IMR-90 (cell line): Measurements from ENCODE around the gene SLC4A1AP. TPM values are rescaled to one million over a fixed set of nuclear protein-coding genes. Genes with fewer than 3 reads are reported as not detected.

ENCODE experiments used
- ATAC-seq: fragments of 200-7000 bp; cut with Tn5 transposase; 2 replicates; pipeline ENCODE4 v1.9.1; 2020; ENCODE audit warnings: low read depth, mild to moderate bottlenecking, moderate library complexity
- BruUV-seq: library from RNA; stranded (reverse); fragments of 400-500 nt; replicated peaks from 2 replicates; lab custom pipeline; 2021; lab: Mats Ljungman, UMichigan
- CTCF ChIA-PET: fragments of 300-600 bp; formaldehyde crosslinking; extraction: SDS; loops from one replicate; lab custom pipeline; 2021; ENCODE audit warnings: antibody characterized with exemption; lab: Yijun Ruan, JAX
- POLR2A ChIA-PET: fragments of 300-600 bp; sonication (Branson Sonifier 250); formaldehyde crosslinking; loops from one replicate; lab custom pipeline; 2022; ENCODE audit warnings: antibody characterized with exemption; ENCODE audit not compliant: unreplicated experiment; lab: Charles Lee
- DNase-seq: peaks from one replicate; pipeline ENCODE4 v3.0.0; 2013
- H2AFZ ChIP-seq: replicated peaks from 2 replicates; pipeline ENCODE3; 2013; ENCODE audit warnings: low read length, mild to moderate bottlenecking; ENCODE audit not compliant: poor library complexity
- H2AK5ac ChIP-seq: 2 replicates; pipeline ENCODE4 v1.6.1; 2013; ENCODE audit warnings: low read depth, low read length, inconsistent platforms
- H2AK9ac ChIP-seq: replicated peaks from 2 replicates; pipeline ENCODE3; 2013; ENCODE audit warnings: mild to moderate bottlenecking, low read depth, low read length, moderate library complexity; ENCODE audit not compliant: poor library complexity
- H2BK120ac ChIP-seq: 2 replicates; pipeline ENCODE4 v1.6.1; 2013; ENCODE audit warnings: low read depth, low read length, inconsistent platforms
- H2BK15ac ChIP-seq: 3 replicates; pipeline ENCODE4 v1.6.1; 2013; ENCODE audit warnings: low read depth, low read length, inconsistent platforms
- H2BK20ac ChIP-seq: 2 replicates; pipeline ENCODE4 v1.6.1; 2013; ENCODE audit warnings: low read depth, mild to moderate bottlenecking, inconsistent platforms, low read length, moderate library complexity
- H2BK5ac ChIP-seq: 2 replicates; pipeline ENCODE4 v1.6.1; 2013; ENCODE audit warnings: mild to moderate bottlenecking, low read depth, low read length, inconsistent platforms; ENCODE audit not compliant: poor library complexity, severe bottlenecking
- H3K14ac ChIP-seq: replicated peaks from 2 replicates; pipeline ENCODE4 v1.6.1; 2013; ENCODE audit warnings: low read depth, low read length, inconsistent platforms
- H3K18ac ChIP-seq: 2 replicates; pipeline ENCODE4 v1.6.1; 2013; ENCODE audit warnings: low read depth, low read length, control low read depth
- H3K23ac ChIP-seq: 2 replicates; pipeline ENCODE4 v1.6.1; 2013; ENCODE audit warnings: low read depth, low read length, inconsistent platforms
- H3K27ac ChIP-seq: 2 replicates; pipeline ENCODE4 v1.5.1; 2013; ENCODE audit warnings: mild to moderate bottlenecking, control low read depth, low read length; ENCODE audit not compliant: insufficient read depth
- H3K27me3 ChIP-seq: 2 replicates; pipeline ENCODE4 v1.6.1; 2013; ENCODE audit warnings: low read length; ENCODE audit not compliant: control insufficient read depth, insufficient read depth
- H3K36me3 ChIP-seq: 2 replicates; pipeline ENCODE4 v1.6.1; 2013; ENCODE audit warnings: low read length, mixed read lengths; ENCODE audit not compliant: control insufficient read depth, insufficient read depth
- H3K4ac ChIP-seq: 2 replicates; pipeline ENCODE4 v1.6.1; 2013; ENCODE audit warnings: low read depth, low read length, inconsistent platforms
- H3K4me1 ChIP-seq: 2 replicates; pipeline ENCODE4 v1.6.1; 2013; ENCODE audit warnings: low read length, mixed read lengths; ENCODE audit not compliant: control insufficient read depth, insufficient read depth
- H3K4me2 ChIP-seq: 2 replicates; pipeline ENCODE4 v1.6.1; 2013; ENCODE audit warnings: low read depth, mild to moderate bottlenecking, control low read depth, low read length, moderate library complexity
- H3K4me3 ChIP-seq: 2 replicates; pipeline ENCODE4 v1.5.1; 2013; ENCODE audit warnings: low read depth, mild to moderate bottlenecking, control low read depth, low read length, moderate library complexity; ENCODE audit not compliant: insufficient read depth
- H3K56ac ChIP-seq: 2 replicates; pipeline ENCODE4 v1.6.1; 2013; ENCODE audit warnings: low read length, inconsistent platforms; ENCODE audit not compliant: insufficient read depth; ENCODE audit errors: extremely low read depth
- H3K79me1 ChIP-seq, 2 experiments: 2 replicates each; pipeline ENCODE4 v1.6.1; 2013; ENCODE audit warnings: low read length in 2 of 2, inconsistent platforms in 1 of 2, low read depth in 1 of 2
- H3K9ac ChIP-seq: 2 replicates; pipeline ENCODE4 v1.6.1; 2013; ENCODE audit warnings: low read depth, low read length, control low read depth
- H3K9me1 ChIP-seq: 2 replicates; pipeline ENCODE4 v1.6.1; 2013; ENCODE audit warnings: low read length, inconsistent platforms; ENCODE audit not compliant: insufficient read depth
- H3K9me3 ChIP-seq: 2 replicates; pipeline ENCODE4 v1.6.1; 2013; ENCODE audit warnings: low read length; ENCODE audit not compliant: control insufficient read depth, insufficient read depth
- H4K20me1 ChIP-seq: 2 replicates; pipeline ENCODE4 v1.6.1; 2013; ENCODE audit warnings: low read length, inconsistent platforms; ENCODE audit not compliant: insufficient read depth
- H4K5ac ChIP-seq: 2 replicates; pipeline ENCODE4 v1.6.1; 2013; ENCODE audit warnings: mild to moderate bottlenecking, low read depth, low read length, control low read depth
- H4K8ac ChIP-seq, 2 experiments: 2 replicates each; pipeline ENCODE4 v1.6.1; 2013; ENCODE audit warnings: low read depth in 2 of 2, low read length in 2 of 2, control low read depth in 1 of 2, inconsistent platforms in 1 of 2
- H4K91ac ChIP-seq: 2 replicates; pipeline ENCODE4 v1.6.1; 2013; ENCODE audit warnings: low read depth, low read length, inconsistent platforms; ENCODE audit not compliant: insufficient read depth
- BHLHE40 ChIP-seq: fragments of 150-350 bp; IDR thresholded peaks from 2 replicates; pipeline ENCODE4 v1.6.1; 2016; ENCODE audit warnings: mild to moderate bottlenecking, low read depth, low read length
- CEBPB ChIP-seq: IDR thresholded peaks from 2 replicates; pipeline ENCODE4 v1.6.1; 2012; ENCODE audit warnings: low read depth, low read length, improper control_type of control experiment
- CHD1 ChIP-seq: IDR thresholded peaks from 2 replicates; pipeline ENCODE4 v1.6.1; 2012; ENCODE audit warnings: low read depth, low read length, improper control_type of control experiment
- MAFK ChIP-seq: IDR thresholded peaks from 2 replicates; pipeline ENCODE4 v1.6.1; 2012; ENCODE audit warnings: low read depth, low read length, improper control_type of control experiment
- MAZ ChIP-seq: IDR thresholded peaks from 2 replicates; pipeline ENCODE4 v1.6.1; 2012; ENCODE audit warnings: low read depth, mild to moderate bottlenecking, low read length, improper control_type of control experiment, moderate library complexity, borderline replicate concordance
- MXI1 ChIP-seq: IDR thresholded peaks from 2 replicates; pipeline ENCODE4 v1.6.1; 2012; ENCODE audit warnings: low read depth, mild to moderate bottlenecking, low read length, moderate library complexity, borderline replicate concordance
- RAD21 ChIP-seq: IDR thresholded peaks from 2 replicates; pipeline ENCODE4 v1.6.1; 2012; ENCODE audit warnings: low read length, improper control_type of control experiment
- RCOR1 ChIP-seq: IDR thresholded peaks from 2 replicates; pipeline ENCODE4 v1.6.1; 2012; ENCODE audit warnings: mild to moderate bottlenecking, low read length, improper control_type of control experiment; ENCODE audit not compliant: insufficient replicate concordance
- RFX5 ChIP-seq: IDR thresholded peaks from 2 replicates; pipeline ENCODE4 v1.8.0; 2012; ENCODE audit warnings: low read depth, mild to moderate bottlenecking, low read length, moderate library complexity
- SMC3 ChIP-seq: fragments of 150-350 bp; IDR thresholded peaks from 2 replicates; pipeline ENCODE4 v1.6.1; 2016; ENCODE audit warnings: low read depth, mild to moderate bottlenecking, antibody characterized with exemption, low read length, moderate library complexity
- WGBS, 2 experiments: methylation state at CpG; one replicate each; pipeline versions ENCODE4 v1.1.5 to v1.1.7; 2013; ENCODE audit warnings: missing lambda C conversion rate in 2 of 2; ENCODE audit not compliant: insufficient read length in 1 of 2; ENCODE audit errors: extremely low coverage in 2 of 2; 5-methylcytosine and 5-hydroxymethylcytosine counted together
- dilution Hi-C: fragments of 300-500 bp; cut with HindIII; formaldehyde crosslinking; loops from one replicate; pipeline ENCODE4 v1.14.3; 2018; ENCODE audit warnings: low sequenced_read_pairs; ENCODE audit not compliant: unreplicated experiment
- in situ Hi-C: fragments of 300-500 bp; cut with MboI; formaldehyde crosslinking; loops from 3 replicates; pipeline ENCODE4 v1.14.3; 2019; ENCODE audit warnings: low sequenced_read_pairs, inconsistent platforms, mixed read lengths
- intact Hi-C: fragments of 100-400 bp; cut with micrococcal nuclease; formaldehyde crosslinking; loops from 2 replicates; pipeline ENCODE4 v1.10.0; 2022
- polyA plus RNA-seq, 3 experiments: library from polyadenylated mRNA; depleted of rRNA; stranded (reverse); fragments of >200 nt; gene quantifications; 2 replicates each; pipeline ENCODE4 v1.2.3, GENCODE V29; 2012; ENCODE audit warnings: low replicate concordance in 1 of 3
- total RNA-seq: library from RNA; depleted of rRNA; stranded (reverse); fragments of >200 nt; gene quantifications from 2 replicates; pipeline ENCODE4 v1.2.3, GENCODE V29; 2012
- TF ChIP-seq, protein P1 (sequence below): fragments of 150-350 bp; IDR thresholded peaks from 2 replicates; pipeline ENCODE4 v1.6.1; 2016; ENCODE audit warnings: low read depth, mild to moderate bottlenecking, low read length, moderate library complexity, borderline replicate concordance

SLC4A1AP gene
- total and polyA plus RNA-seq, 2 of the 4 experiments (the other 2 are of a cell fraction), result 11.7 to 13.6 TPM

GRCh38 chr2:27708666-27709065, 45.0 kb downstream of the SLC4A1AP start:
- Histone ChIP-seq H3K14ac (no peak overlapping the region), H4K91ac (no peak overlapping the region), H3K18ac (no peak overlapping the region), H2BK20ac (no peak overlapping the region), H4K8ac (no peak overlapping the region), H2AK9ac (peak overlapping the region; percentile 44), H3K9ac (no peak overlapping the region), H2BK15ac (no peak overlapping the region), H3K56ac (no peak overlapping the region), H3K4me1 (peaks cover 13% of the 10 kb centered on the region), H3K27me3 (no peaks in the 10 kb centered on the region), H3K4me3 (no peak overlapping the region), H3K4me2 (no peak overlapping the region), H4K20me1 (no peaks in the 10 kb centered on the region), H3K23ac (no peak overlapping the region), H2AFZ (no peak overlapping the region), H3K4ac (no peak overlapping the region), H2BK5ac (no peak overlapping the region), H3K79me1 (0 out of 4 replicates have a peak, but pooled peaks cover 0 to 6% of the 10 kb centered on the region in 2 experiments), H3K36me3 (no peaks in the 10 kb centered on the region), H3K9me3 (no peaks in the 10 kb centered on the region), H3K27ac (no peak overlapping the region), H3K9me1 (peaks cover 17% of the 10 kb centered on the region), H4K5ac (no peak overlapping the region), H2BK120ac (no peak overlapping the region), H2AK5ac (no peak overlapping the region)
- no peak for ATAC-seq
- dilution Hi-C loops (no loop called here), in situ Hi-C loops (no loop called here), intact Hi-C loops (loop anchor here (10.0 kb wide), 1 partner anchor 856 kb away; no protein-coding TSS in a partner anchor)
- ChIA-PET POLR2A (no interaction called here), CTCF (interaction anchor here (0.5 kb wide), 1 partner anchor 594 kb away, joined by 3 read pairs; no protein-coding TSS in a partner anchor)
- no peak for DNase-seq
- no CpG with 5 or more reads among the region's 3 CpGs for WGBS, 2 experiments
- no TSS peak for BruUV-seq
- TF ChIP-seq CEBPB, result no peak
- no peak for TF ChIP-seq RAD21
- no peak for TF ChIP-seq MAFK
- no peak for TF ChIP-seq CHD1
- no peak for TF ChIP-seq MXI1
- no peak for TF ChIP-seq RCOR1
- TF ChIP-seq, protein P1, sequence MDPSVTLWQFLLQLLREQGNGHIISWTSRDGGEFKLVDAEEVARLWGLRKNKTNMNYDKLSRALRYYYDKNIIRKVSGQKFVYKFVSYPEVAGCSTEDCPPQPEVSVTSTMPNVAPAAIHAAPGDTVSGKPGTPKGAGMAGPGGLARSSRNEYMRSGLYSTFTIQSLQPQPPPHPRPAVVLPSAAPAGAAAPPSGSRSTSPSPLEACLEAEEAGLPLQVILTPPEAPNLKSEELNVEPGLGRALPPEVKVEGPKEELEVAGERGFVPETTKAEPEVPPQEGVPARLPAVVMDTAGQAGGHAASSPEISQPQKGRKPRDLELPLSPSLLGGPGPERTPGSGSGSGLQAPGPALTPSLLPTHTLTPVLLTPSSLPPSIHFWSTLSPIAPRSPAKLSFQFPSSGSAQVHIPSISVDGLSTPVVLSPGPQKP, result no peak
- no peak for TF ChIP-seq SMC3
- no peak for TF ChIP-seq RFX5
- TF ChIP-seq MAZ, result no peak
- no peak for TF ChIP-seq BHLHE40
